ENCODE results near the gene MLPH. TPM values are rescaled to one million over a fixed set of nuclear protein-coding genes. Genes with fewer than 3 reads are reported as not detected.

MLPH gene
- total RNA-seq, 1 experiment from 2014 or later: 237 TPM

GRCh38 chr2:237569896-237570295, 82.8 kb downstream of the MLPH start:
- no peak for DNase-seq
- Histone ChIP-seq H3K27me3 (ENCODE audit: insufficient read depth, low read depth) (0 out of 2 replicates have a peak, but pooled peaks cover under 1% of the 10 kb centered on the region), H2AFZ (no peak overlapping the region), H3K4me1 (replicated peaks; ENCODE audit: insufficient read depth) (peaks cover 5% of the 10 kb centered on the region; the same call in 1 of the 2 replicates), H3K4me3 (no peak overlapping the region), H3K4me2 (no peak overlapping the region), H4K20me1 (ENCODE audit: insufficient read depth) (no peaks in the 10 kb centered on the region), H3F3A (ENCODE audit: insufficient read depth, low read depth) (peaks cover 6% of the 10 kb centered on the region; the same call in 1 of the 2 replicates), H3K9me2 (ENCODE audit: insufficient read depth) (no peaks in the 10 kb centered on the region), H3K27ac (no peak overlapping the region), H3K79me2 (ENCODE audit: low read depth) (no peaks in the 10 kb centered on the region), H3K9me3 (ENCODE audit: insufficient read depth, low read depth) (no peaks in the 10 kb centered on the region), H3K36me3 (ENCODE audit: low read depth) (no peaks in the 10 kb centered on the region)
- ChIA-PET POLR2A (ENCODE audit: unreplicated experiment) (no interaction called here), CTCF (interaction anchor here (0.6 kb wide), 1 partner anchor 399 kb away, joined by 3 read pairs; no protein-coding TSS in a partner anchor)
- TF ChIP-seq, protein P1, sequence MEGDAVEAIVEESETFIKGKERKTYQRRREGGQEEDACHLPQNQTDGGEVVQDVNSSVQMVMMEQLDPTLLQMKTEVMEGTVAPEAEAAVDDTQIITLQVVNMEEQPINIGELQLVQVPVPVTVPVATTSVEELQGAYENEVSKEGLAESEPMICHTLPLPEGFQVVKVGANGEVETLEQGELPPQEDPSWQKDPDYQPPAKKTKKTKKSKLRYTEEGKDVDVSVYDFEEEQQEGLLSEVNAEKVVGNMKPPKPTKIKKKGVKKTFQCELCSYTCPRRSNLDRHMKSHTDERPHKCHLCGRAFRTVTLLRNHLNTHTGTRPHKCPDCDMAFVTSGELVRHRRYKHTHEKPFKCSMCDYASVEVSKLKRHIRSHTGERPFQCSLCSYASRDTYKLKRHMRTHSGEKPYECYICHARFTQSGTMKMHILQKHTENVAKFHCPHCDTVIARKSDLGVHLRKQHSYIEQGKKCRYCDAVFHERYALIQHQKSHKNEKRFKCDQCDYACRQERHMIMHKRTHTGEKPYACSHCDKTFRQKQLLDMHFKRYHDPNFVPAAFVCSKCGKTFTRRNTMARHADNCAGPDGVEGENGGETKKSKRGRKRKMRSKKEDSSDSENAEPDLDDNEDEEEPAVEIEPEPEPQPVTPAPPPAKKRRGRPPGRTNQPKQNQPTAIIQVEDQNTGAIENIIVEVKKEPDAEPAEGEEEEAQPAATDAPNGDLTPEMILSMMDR (conservative IDR thresholded peaks at IDR 0.05): no peak
- TF ChIP-seq EZH2 (IDR thresholded peaks at IDR 0.05; ENCODE audit: low read depth): no peak
- intact Hi-C loops (cut with micrococcal nuclease; ENCODE audit: unreplicated experiment): no loop called here
- BruUV-seq (replicated peaks): no TSS peak

- Histone ChIP-seq H3K79me2 (ENCODE audit: low read depth) (no peaks in the 10 kb centered on the region), H3K9me2 (ENCODE audit: insufficient read depth) (no peaks in the 10 kb centered on the region), H3K36me3 (ENCODE audit: low read depth) (no peaks in the 10 kb centered on the region), H3K27me3 (ENCODE audit: insufficient read depth, low read depth) (no peaks in the 10 kb centered on the region), H3F3A (ENCODE audit: insufficient read depth, low read depth) (peaks cover 6% of the 10 kb centered on the region; the same call in 1 of the 2 replicates), H3K4me1 (replicated peaks; ENCODE audit: insufficient read depth) (peaks cover 5% of the 10 kb centered on the region; the same call in 1 of the 2 replicates), H3K9me3 (ENCODE audit: insufficient read depth, low read depth) (no peaks in the 10 kb centered on the region), H4K20me1 (ENCODE audit: insufficient read depth) (no peaks in the 10 kb centered on the region), H2AFZ (no peak overlapping the region), H3K4me2 (no peak overlapping the region), H3K27ac (no peak overlapping the region), H3K4me3 (no peak overlapping the region)
- intact Hi-C loops (cut with micrococcal nuclease; ENCODE audit: unreplicated experiment): no loop called here
- ChIA-PET POLR2A (ENCODE audit: unreplicated experiment) (no interaction called here), CTCF (interaction anchor here (0.6 to 2.1 kb wide), 2 partner anchors 58 to 448 kb away, joined by 3 to 43 read pairs; no protein-coding TSS in a partner anchor)
- DNase-seq: no peak
- no peak for TF ChIP-seq EZH2 (IDR thresholded peaks at IDR 0.05; ENCODE audit: low read depth)
- TF ChIP-seq, protein P1 (conservative IDR thresholded peaks at IDR 0.05): no peak
- no TSS peak for BruUV-seq (replicated peaks)
These were observed 83.8 kb downstream of the MLPH start for GRCh38 chr2:237570776-237571335.

- H3K36me3 ChIP-seq (ENCODE audit: low read depth): no peaks in the 10 kb centered on the region
- POLR2A ChIA-PET (ENCODE audit: unreplicated experiment): interaction anchor here (0.7 kb wide), 1 partner anchor 637 kb away, joined by 3 read pairs; no protein-coding TSS in a partner anchor
- H3K9me3 ChIP-seq (ENCODE audit: insufficient read depth, low read depth): no peaks in the 10 kb centered on the region
- no TSS peak for BruUV-seq (replicated peaks)
- H3K4me2 ChIP-seq: 0 out of 2 replicates have a peak overlapping the region, but pooled peaks have one; percentile 52
- CTCF ChIA-PET: interaction anchor here (0.6 to 2.1 kb wide), 20 partner anchors 16 to 486 kb away, joined by 3 to 43 read pairs (median 4); partner anchors contain the start of gene COPS8
- no peak overlapping the region for H2AFZ ChIP-seq
- H3K4me3 ChIP-seq: no peak overlapping the region
- H3K4me1 ChIP-seq (replicated peaks; ENCODE audit: insufficient read depth): peaks cover 5% of the 10 kb centered on the region; the same call in 1 of the 2 replicates
- no peak for TF ChIP-seq EZH2 (IDR thresholded peaks at IDR 0.05; ENCODE audit: low read depth)
- TF ChIP-seq, protein P1 (conservative IDR thresholded peaks at IDR 0.05): no peak
- H3F3A ChIP-seq (ENCODE audit: insufficient read depth, low read depth): peaks cover 6% of the 10 kb centered on the region; the same call in 1 of the 2 replicates
- no peaks in the 10 kb centered on the region for H3K9me2 ChIP-seq (ENCODE audit: insufficient read depth)
- no peaks in the 10 kb centered on the region for H4K20me1 ChIP-seq (ENCODE audit: insufficient read depth)
- no peak overlapping the region for H3K27ac ChIP-seq
- H3K27me3 ChIP-seq (ENCODE audit: insufficient read depth, low read depth): no peaks in the 10 kb centered on the region
- no peaks in the 10 kb centered on the region for H3K79me2 ChIP-seq (ENCODE audit: low read depth)
- intact Hi-C loops (cut with micrococcal nuclease; ENCODE audit: unreplicated experiment): no loop called here
- no peak for DNase-seq
These were observed 84.5 kb downstream of the MLPH start for GRCh38 chr2:237571551-237571950.

All from PC-9 (cell line).